K562 (cell line): ENCODE data around the gene ZBTB24. TPM values are rescaled to one million over a fixed set of nuclear protein-coding genes. Genes with fewer than 3 reads are reported as not detected.

Experiments used
- GABPB1 ChIP-seq: sonication (generic); formaldehyde crosslinking; IDR thresholded peaks from 2 replicates; pipeline ENCODE4 v1.8.0; 2022; ENCODE audit warnings: mild to moderate bottlenecking, missing genetic modification reagents
- GTF2A2 ChIP-seq: IDR thresholded peaks from 2 replicates; pipeline ENCODE4 v1.6.1; 2016; ENCODE audit warnings: mild to moderate bottlenecking, missing genetic modification characterization, missing compliant biosample characterization
- HSF4 ChIP-seq: fragments of 250-450 bp; sonication (Bioruptor Pico); IDR thresholded peaks from 2 replicates; pipeline ENCODE4 v2.1.2; 2022; ENCODE audit warnings: mild to moderate bottlenecking, moderate library complexity, borderline replicate concordance
- LARP7 ChIP-seq: fragments of 450-650 bp; IDR thresholded peaks from 2 replicates; pipeline ENCODE4 v1.6.1; 2016
- MECOM ChIP-seq: fragments of 250-450 bp; sonication (Bioruptor Pico); IDR thresholded peaks from 2 replicates; pipeline ENCODE4 v1.8.0; 2022; ENCODE audit warnings: inconsistent platforms
- MTF1 ChIP-seq: fragments of 250-450 bp; sonication (Bioruptor Pico); IDR thresholded peaks from 2 replicates; pipeline ENCODE4 v1.9.0; 2021; ENCODE audit warnings: moderate library complexity, mild to moderate bottlenecking, inconsistent platforms, borderline replicate concordance
- NEUROD1 ChIP-seq: fragments of 150-350 bp; IDR thresholded peaks from 2 replicates; pipeline ENCODE4 v1.6.1; 2014; ENCODE audit warnings: borderline replicate concordance, low read length, low read depth; ENCODE audit not compliant: partially characterized antibody
- NR0B1 ChIP-seq: fragments of 450-650 bp; IDR thresholded peaks from one replicate; pipeline ENCODE4 v1.6.1; 2018; ENCODE audit warnings: mild to moderate bottlenecking, moderate library complexity; ENCODE audit not compliant: partially characterized antibody
- NR2C2 ChIP-seq, 2 experiments: fragments of 200-800 bp in 1 of 2; sonication (Bioruptor generic) in 1 of 2; sonication (generic) in 1 of 2; formaldehyde crosslinking in 1 of 2; IDR thresholded peaks; 2 replicates each; pipeline versions ENCODE4 v1.6.1 to v1.8.0; 2016 to 2022; ENCODE audit warnings: mild to moderate bottlenecking in 1 of 2, missing compliant biosample characterization in 1 of 2, missing genetic modification characterization in 1 of 2, missing genetic modification reagents in 1 of 2
- NUFIP1 ChIP-seq: fragments of 450-650 bp; IDR thresholded peaks from 2 replicates; pipeline ENCODE4 v1.6.1; 2018; ENCODE audit not compliant: partially characterized antibody
- PCBP2 ChIP-seq: fragments of 200-400 bp; formaldehyde crosslinking; IDR thresholded peaks from 2 replicates; pipeline ENCODE4 v1.6.1; 2018; ENCODE audit warnings: low read length, low read depth, mild to moderate bottlenecking, moderate library complexity; ENCODE audit not compliant: poor library complexity, severe bottlenecking
- PRMT5 ChIP-seq: sonication (generic); formaldehyde crosslinking; IDR thresholded peaks from 2 replicates; pipeline ENCODE4 v1.5.0; 2020; ENCODE audit warnings: missing genetic modification reagents
- PURB ChIP-seq: sonication (generic); formaldehyde crosslinking; IDR thresholded peaks from 2 replicates; pipeline ENCODE4 v1.9.0; 2021; ENCODE audit warnings: low read depth, mild to moderate bottlenecking, missing genetic modification reagents
- RERE ChIP-seq: sonication (generic); formaldehyde crosslinking; IDR thresholded peaks from 2 replicates; pipeline ENCODE4 v1.8.0; 2023; ENCODE audit warnings: missing genetic modification reagents, mild to moderate bottlenecking, borderline replicate concordance
- SLC30A9 ChIP-seq: fragments of 250-450 bp; sonication (Bioruptor Pico); IDR thresholded peaks from 2 replicates; pipeline ENCODE4 v1.8.0; 2022; ENCODE audit warnings: mild to moderate bottlenecking, moderate library complexity
- TCFL5 ChIP-seq: fragments of 250-450 bp; sonication (Bioruptor Pico); conservative IDR thresholded peaks from 2 replicates; pipeline ENCODE4 v1.6.1; 2021; ENCODE audit warnings: mild to moderate bottlenecking, moderate library complexity, matching md5 sums
- ZBTB17 ChIP-seq: fragments of 450-650 bp; formaldehyde crosslinking; IDR thresholded peaks from 2 replicates; pipeline ENCODE4 v1.4.0; 2020; ENCODE audit warnings: mild to moderate bottlenecking
- ZBTB43 ChIP-seq: sonication (generic); formaldehyde crosslinking; IDR thresholded peaks from 2 replicates; pipeline ENCODE4 v1.8.0; 2023; ENCODE audit warnings: mild to moderate bottlenecking, missing genetic modification reagents
- polyA plus RNA-seq, 8 experiments: library from polyadenylated mRNA; depleted of rRNA in 4 of 8; stranded (reverse) in 5 of 8; unstranded in 3 of 8; fragments of >200 nt; fragmentation: Nextera tagmentation in 2 of 8; fragmentation: Illumina TruSeq in 1 of 8; extraction: Ambion mirVana in 2 of 8; extraction: Trizol in 1 of 8; gene quantifications; 2 replicates each; pipeline versions ENCODE4 v1.2.1 to v1.2.3, GENCODE V29; 2011 to 2014; ENCODE audit warnings: inconsistent platforms in 1 of 8, missing spikeins in 1 of 8
- total RNA-seq, 7 experiments: library from RNA; depleted of rRNA in 6 of 7; stranded (reverse); fragments of >200 nt in 6 of 7; fragmentation: Illumina TruSeq in 2 of 7; extraction: Trizol in 2 of 7; gene quantifications; 2 replicates each; pipeline versions ENCODE4 v1.2.1 to v1.2.3, GENCODE V29; 2011 to 2021; ENCODE audit warnings: low replicate concordance in 1 of 7

ZBTB24 gene
- total and polyA plus RNA-seq, 9 of the 15 experiments (the other 6 are each of a cell fraction or from before 2014, with no cell fraction given) = 2.0 to 16.7 (median 8.3) TPM

GRCh38 chr6:109482905-109483734, at the start of gene ZBTB24 (continued):
- TF ChIP-seq ZBTB43 (CRISPR knock-in tag) = no peak
- TF ChIP-seq NR0B1 = no peak
- no peak for TF ChIP-seq SLC30A9
- TF ChIP-seq TCFL5 (CRISPR knock-in tag) = no peak
- TF ChIP-seq PURB (CRISPR knock-in tag) = no peak
- no peak for TF ChIP-seq NUFIP1
- no peak for TF ChIP-seq PCBP2
- TF ChIP-seq PRMT5 (CRISPR knock-in tag) = no peak
- no peak for TF ChIP-seq HSF4 (CRISPR knock-in tag)
- no peak for TF ChIP-seq ZBTB17 (CRISPR knock-in tag)
- TF ChIP-seq RERE (CRISPR knock-in tag) = no peak
- TF ChIP-seq GTF2A2 = no peak
- no peak for TF ChIP-seq MTF1 (CRISPR knock-in tag)
- TF ChIP-seq MECOM = no peak
- no peak for TF ChIP-seq NR2C2 (CRISPR knock-in tag; IDR thresholded peaks at IDR 0.05)
- peak; percentile 65; the same call in 1 of the 2 replicates for TF ChIP-seq NR2C2 (tag; IDR thresholded peaks at IDR 0.05)
- no peak for TF ChIP-seq LARP7
- TF ChIP-seq NEUROD1 = no peak
- no peak for TF ChIP-seq GABPB1
